Common myeloid progenitor, CD34-positive (primary cell): ENCODE measurements around the gene ARL8B.

ENCODE experiments used
- CTCF ChIA-PET: fragments of 350-600 bp; sonication (Branson Sonifier 250); formaldehyde crosslinking; loops from one replicate; lab custom pipeline; 2021; ENCODE audit warnings: antibody characterized with exemption; lab: Charles Lee
- POLR2A ChIA-PET: fragments of 350-600 bp; sonication (Branson Sonifier 250); formaldehyde crosslinking; loops from one replicate; lab custom pipeline; 2021; ENCODE audit warnings: antibody characterized with exemption; lab: Charles Lee
- DNase-seq, 3 donors: peaks; one replicate each; pipeline versions ENCODE4 v3.0.0 to v3.0.0-alpha.2; 2013
- H3K27ac ChIP-seq, 2 experiments: 1 replicate in 1 of 2; 2 replicates in 1 of 2; pipeline ENCODE4 v1.7.0; 2013; ENCODE audit warnings: inconsistent platforms in 2 of 2, low read length in 2 of 2, mild to moderate bottlenecking in 2 of 2, low read depth in 1 of 2, moderate library complexity in 1 of 2; ENCODE audit not compliant: severe bottlenecking in 2 of 2, insufficient read depth in 1 of 2, poor library complexity in 1 of 2
- H3K27me3 ChIP-seq, 5 experiments: replicated peaks in 2 of 5; 1 replicate in 3 of 5; 2 replicates in 2 of 5; pipeline versions ENCODE4 v1.6.1 to v1.7.0; 2013; ENCODE audit warnings: low read length in 4 of 5, mild to moderate bottlenecking in 2 of 5, moderate library complexity in 2 of 5, inconsistent platforms in 1 of 5; ENCODE audit not compliant: insufficient read depth in 5 of 5, control insufficient read depth in 4 of 5
- H3K36me3 ChIP-seq, 4 experiments: 1 replicate in 2 of 4; 2 replicates in 2 of 4; pipeline versions ENCODE4 v1.6.1 to v1.7.0; 2013; ENCODE audit warnings: low read length in 3 of 4, control low read depth in 1 of 4, mild to moderate bottlenecking in 1 of 4; ENCODE audit not compliant: control insufficient read depth in 4 of 4, insufficient read depth in 4 of 4
- H3K4me1 ChIP-seq, 4 experiments: 1 replicate in 3 of 4; 2 replicates in 1 of 4; pipeline versions ENCODE4 v1.6.1 to v1.7.1; 2013; ENCODE audit warnings: low read length in 3 of 4, mild to moderate bottlenecking in 3 of 4, control low read depth in 1 of 4, inconsistent platforms in 1 of 4, moderate library complexity in 1 of 4; ENCODE audit not compliant: control insufficient read depth in 4 of 4, insufficient read depth in 4 of 4; ENCODE audit errors: control extremely low read depth in 1 of 4
- H3K4me3 ChIP-seq, 7 experiments: 1 replicate in 4 of 7; 2 replicates in 3 of 7; pipeline versions ENCODE4 v1.5.1 to v1.7.0; 2013; ENCODE audit warnings: mild to moderate bottlenecking in 7 of 7, low read length in 6 of 7, moderate library complexity in 6 of 7, inconsistent platforms in 2 of 7, low read depth in 2 of 7, control low read depth in 1 of 7; ENCODE audit not compliant: insufficient read depth in 4 of 7, control insufficient read depth in 1 of 7; ENCODE audit errors: extremely low read depth in 1 of 7
- H3K9me3 ChIP-seq, 5 experiments: 1 replicate in 4 of 5; 2 replicates in 1 of 5; pipeline versions ENCODE4 v1.6.1 to v1.7.1; 2013; ENCODE audit warnings: low read length in 4 of 5, mild to moderate bottlenecking in 2 of 5, inconsistent platforms in 1 of 5, low read depth in 1 of 5, moderate library complexity in 1 of 5; ENCODE audit not compliant: control insufficient read depth in 4 of 5, insufficient read depth in 2 of 5; ENCODE audit errors: control extremely low read depth in 1 of 5
- WGBS: methylation state at CpG from one replicate; pipeline ENCODE4 v1.1.5; 2013; ENCODE audit not compliant: insufficient coverage; 5-methylcytosine and 5-hydroxymethylcytosine counted together

The ARL8B gene

DNA sequence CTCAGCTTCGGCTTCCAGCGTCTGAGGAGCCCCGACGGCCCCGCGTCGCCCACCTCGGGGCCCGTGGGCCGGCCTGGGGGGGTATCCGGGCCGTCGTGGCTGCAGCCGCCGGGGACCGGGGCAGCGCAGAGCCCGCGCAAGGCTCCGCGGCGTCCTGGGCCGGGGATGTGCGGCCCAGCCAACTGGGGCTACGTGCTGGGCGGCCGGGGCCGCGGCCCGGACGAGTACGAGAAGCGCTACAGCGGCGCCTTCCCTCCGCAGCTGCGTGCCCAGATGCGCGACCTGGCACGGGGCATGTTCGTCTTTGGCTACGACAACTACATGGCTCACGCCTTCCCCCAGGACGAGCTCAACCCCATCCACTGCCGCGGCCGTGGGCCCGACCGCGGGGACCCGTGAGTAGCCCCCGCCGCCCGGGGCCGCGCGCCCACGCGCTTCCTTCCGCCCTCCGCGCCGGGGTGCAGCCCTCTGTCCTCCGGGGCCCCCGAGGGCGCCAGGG, 65.9 kb downstream of the ARL8B start:
- CTCF ChIA-PET: interaction anchor here (0.5 to 1.6 kb wide), 4 partner anchors 10 to 889 kb away, joined by 3 to 7 read pairs (median 4); no protein-coding TSS in a partner anchor
- H3K27ac ChIP-seq: peak overlapping the region; percentile 82 to 93
- no peaks in the 10 kb centered on the region for H3K27me3 ChIP-seq
- no peaks in the 10 kb centered on the region for H3K9me3 ChIP-seq
- H3K4me1 ChIP-seq: peaks cover 48 to 78% (median 62%) of the 10 kb centered on the region in 4 experiments
- peaks cover 0 to 15% (median 0%) of the 10 kb centered on the region in 4 experiments for H3K36me3 ChIP-seq
- DNase-seq: peak in 2 of 3 donors; percentile 48 to 61
- WGBS: under 1% methylated on average over 59 of the region's 66 CpGs
- POLR2A ChIA-PET: interaction anchor here (0.6 to 0.8 kb wide), 2 partner anchors 30 to 171 kb away, joined by 4 read pairs; no protein-coding TSS in a partner anchor
- peak overlapping the region; percentile 84 to 99 (median 87) for H3K4me3 ChIP-seq

DNA sequence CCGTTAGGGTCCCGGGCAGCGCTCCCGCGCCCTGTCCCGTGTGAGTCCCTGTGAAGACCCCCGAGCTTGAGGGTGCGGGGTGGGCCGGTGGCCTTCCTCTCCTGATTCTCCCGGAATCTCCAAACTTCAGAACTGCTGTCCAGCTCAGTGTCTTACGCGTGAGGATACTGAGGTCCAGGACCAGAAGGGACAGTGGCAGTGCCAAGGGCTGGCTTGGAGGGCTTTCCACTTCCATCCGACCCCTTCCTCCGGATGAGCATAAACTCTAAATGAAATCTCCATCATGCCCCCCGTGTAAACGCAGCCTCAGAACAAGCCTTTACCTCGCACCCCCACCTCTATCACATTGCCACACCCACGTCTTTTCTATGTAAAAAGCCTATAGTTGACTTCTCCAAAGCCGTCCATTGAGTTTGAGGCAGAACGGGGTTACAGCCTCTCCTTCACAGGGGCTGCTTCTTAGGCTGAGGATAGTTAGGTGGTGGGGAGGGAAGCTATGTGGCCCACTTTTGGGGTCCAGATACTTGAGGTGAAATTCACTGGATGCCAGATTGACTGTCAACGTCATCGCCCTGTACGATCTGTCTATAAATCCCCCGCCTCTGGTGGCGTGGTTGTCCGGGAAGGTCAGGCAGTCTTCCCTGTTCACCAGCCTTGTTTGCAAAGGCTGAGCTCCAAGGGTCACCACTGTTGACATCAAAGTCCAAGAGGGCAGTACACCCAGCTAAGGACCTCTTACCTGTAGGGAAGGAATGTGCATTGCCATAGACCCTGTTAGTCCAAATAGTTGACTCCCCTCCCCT, 66.5 kb downstream of the ARL8B start:
- peak overlapping the region; percentile 84 to 99 (median 87) for H3K4me3 ChIP-seq
- H3K4me1 ChIP-seq: peaks cover 42 to 74% (median 57%) of the 10 kb centered on the region in 4 experiments

GRCh38 chr3:5190147-5190791, 68.2 kb downstream of the ARL8B start:
- POLR2A ChIA-PET: no interaction called here
- Histone ChIP-seq H3K27ac (no peak overlapping the region), H3K4me3 (peak overlapping the region in 2 of 7 experiments; percentile 45 to 85), H3K9me3 (no peaks in the 10 kb centered on the region), H3K4me1 (peaks cover 38 to 73% (median 52%) of the 10 kb centered on the region in 4 experiments), H3K36me3 (peaks cover 0 to 19% (median 1%) of the 10 kb centered on the region in 4 experiments), H3K27me3 (no peaks in the 10 kb centered on the region)
- CTCF ChIA-PET: interaction anchor here (1.2 kb wide), 1 partner anchor 12 kb away, joined by 3 read pairs; no protein-coding TSS in a partner anchor
- DNase-seq: no peak
- 100% methylated on average over 3 of the region's 7 CpGs for WGBS

More for the DNA sequence above, 66.5 kb downstream of the ARL8B start:
- Histone ChIP-seq H3K27ac (peak overlapping the region; percentile 82 to 93), H3K9me3 (no peaks in the 10 kb centered on the region), H3K36me3 (peaks cover 0 to 14% (median 0%) of the 10 kb centered on the region in 4 experiments), H3K27me3 (no peaks in the 10 kb centered on the region)
- ChIA-PET POLR2A (interaction anchor here (0.8 kb wide), 1 partner anchor 172 kb away, joined by 4 read pairs; no protein-coding TSS in a partner anchor), CTCF (interaction anchor here (0.5 to 1.6 kb wide), 8 partner anchors 9 to 890 kb away, joined by 3 to 7 read pairs (median 4); no protein-coding TSS in a partner anchor)
- 17% methylated on average over 25 of the region's 26 CpGs for WGBS
- peak; percentile 52 to 87 (median 79) for DNase-seq

- no peak for DNase-seq
- Histone ChIP-seq H3K27ac (no peak overlapping the region), H3K9me3 (no peaks in the 10 kb centered on the region), H3K4me3 (no peak overlapping the region), H3K36me3 (peaks cover 0 to 19% (median 4%) of the 10 kb centered on the region in 4 experiments), H3K27me3 (no peaks in the 10 kb centered on the region), H3K4me1 (peaks cover 38 to 73% (median 50%) of the 10 kb centered on the region in 4 experiments)
- ChIA-PET CTCF (interaction anchor here (1.3 to 1.4 kb wide), 2 partner anchors 8 to 56 kb away, joined by 4 to 6 read pairs; no protein-coding TSS in a partner anchor), POLR2A (interaction anchor here (0.6 kb wide), 1 partner anchor 21 kb away, joined by 3 read pairs; no protein-coding TSS in a partner anchor)
- WGBS: no CpG with 5 or more reads among the region's 5 CpGs
Measured at GRCh38 chr3:5191555-5192304, 69.6 kb downstream of the ARL8B start.

DNA sequence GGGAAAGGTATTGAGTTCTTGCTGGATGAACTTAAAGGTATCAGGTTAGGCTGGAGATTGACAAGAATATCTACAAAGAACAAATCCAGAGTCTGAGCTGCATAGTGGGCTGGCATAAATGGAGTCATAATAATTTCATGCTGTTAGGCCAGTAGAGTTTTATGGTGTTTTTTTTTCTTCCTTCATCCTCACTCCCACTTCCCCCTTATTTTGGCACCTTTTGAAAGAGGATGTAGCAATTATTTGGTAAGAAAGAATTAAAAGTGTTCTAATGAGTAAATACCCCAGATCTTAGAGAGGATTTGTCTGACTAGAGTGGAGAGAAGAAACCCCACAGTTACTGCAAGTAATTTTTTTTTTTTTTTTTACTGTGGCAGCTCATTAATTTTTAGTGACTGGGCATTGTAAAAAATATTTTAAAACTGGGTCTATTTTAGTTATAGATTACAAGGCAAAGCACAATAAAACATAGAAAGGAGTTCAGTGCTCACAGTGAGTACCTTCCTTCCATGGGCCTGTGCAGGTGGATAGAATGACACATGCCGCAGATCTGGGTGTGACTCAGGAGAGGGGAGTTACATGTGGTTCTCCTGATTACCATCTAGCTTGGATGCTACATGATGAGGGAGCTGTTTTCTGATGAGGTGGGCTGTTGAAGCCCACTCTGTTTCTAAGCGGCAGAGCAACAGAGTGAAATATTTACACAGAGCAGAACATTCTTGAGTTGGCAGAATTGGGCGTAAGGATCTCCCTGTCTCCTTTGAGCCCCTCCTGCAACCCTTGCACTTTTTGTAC, 70.7 kb downstream of the ARL8B start:
- 100% methylated on average over 1 of the region's 3 CpGs for WGBS
- no peak for DNase-seq
- peaks cover 41 to 78% (median 49%) of the 10 kb centered on the region in 4 experiments for H3K4me1 ChIP-seq
- ChIA-PET POLR2A (interaction anchor here (0.5 to 0.6 kb wide), 2 partner anchors 20 to 28 kb away, joined by 3 to 5 read pairs; no protein-coding TSS in a partner anchor), CTCF (interaction anchor here (0.6 to 1.5 kb wide), 7 partner anchors 9 to 506 kb away, joined by 3 to 6 read pairs (median 4); no protein-coding TSS in a partner anchor)
- no peaks in the 10 kb centered on the region for H3K27me3 ChIP-seq
- no peaks in the 10 kb centered on the region for H3K9me3 ChIP-seq
- H3K4me3 ChIP-seq: no peak overlapping the region
- peak overlapping the region in 1 of 2 experiments; percentile 8 for H3K27ac ChIP-seq
- peaks cover 0 to 24% (median 5%) of the 10 kb centered on the region in 4 experiments for H3K36me3 ChIP-seq
